ENCODE measurements around the gene GULP1. TPM values are rescaled to one million over a fixed set of nuclear protein-coding genes. Genes with fewer than 3 reads are reported as not detected.
A peak's percentile ranks its signal among the peaks of the same experiment; 100 is the strongest.
"Not testable (repeated sequence)": the region's sequence is repeated elsewhere in the genome, so short reads cannot be mapped to it uniquely, and the experiment has no call there.

Gene GULP1
- total RNA-seq, 1 donor from 2014 or later = 54.1 TPM

DNA sequence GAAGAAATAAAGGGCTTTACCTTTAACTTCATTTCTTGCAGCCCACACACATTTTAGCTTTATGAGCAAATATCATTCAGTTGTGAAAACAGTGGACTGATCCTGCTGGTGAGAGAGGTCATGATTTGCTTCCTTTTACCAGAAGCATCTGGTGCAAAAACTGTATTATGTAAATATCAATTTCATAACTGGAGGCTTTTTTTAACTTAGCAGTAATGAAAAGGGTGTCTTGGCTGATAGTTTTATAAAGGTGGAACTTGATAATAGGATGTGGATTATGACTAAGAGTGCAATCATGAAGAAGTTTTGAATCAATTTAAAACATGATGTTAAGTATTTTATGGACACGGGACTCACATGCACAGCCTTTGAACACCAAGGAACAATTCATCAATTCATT is 304.4 kb downstream of the GULP1 start:
- peak; percentile 44 for DNase-seq (ENCODE audit: low read depth)

- no peak for DNase-seq (ENCODE audit: low read depth)
Measured at GRCh38 chr2:188598551-188598950, 306.9 kb downstream of the GULP1 start.

DNA sequence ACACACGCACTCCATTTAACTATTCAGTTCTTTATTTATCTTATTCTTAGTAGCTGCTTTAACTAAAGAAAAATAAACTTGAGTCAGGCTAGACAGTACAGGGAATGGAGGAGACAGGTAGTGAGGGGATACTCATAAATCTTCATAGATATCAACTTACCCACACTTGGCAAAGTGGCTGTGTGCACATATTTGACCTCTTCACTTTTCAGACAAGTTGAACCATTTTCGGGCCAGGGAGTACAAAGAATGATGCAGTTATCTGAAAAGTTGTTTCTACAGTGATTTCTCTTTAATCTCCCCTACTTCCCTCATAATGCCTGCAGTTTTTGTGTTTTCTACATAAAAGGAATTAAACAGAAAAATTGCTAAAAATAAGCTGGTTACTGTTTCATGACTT is 307.5 kb downstream of the GULP1 start:
- DNase-seq (ENCODE audit: low read depth) = no peak

DNA sequence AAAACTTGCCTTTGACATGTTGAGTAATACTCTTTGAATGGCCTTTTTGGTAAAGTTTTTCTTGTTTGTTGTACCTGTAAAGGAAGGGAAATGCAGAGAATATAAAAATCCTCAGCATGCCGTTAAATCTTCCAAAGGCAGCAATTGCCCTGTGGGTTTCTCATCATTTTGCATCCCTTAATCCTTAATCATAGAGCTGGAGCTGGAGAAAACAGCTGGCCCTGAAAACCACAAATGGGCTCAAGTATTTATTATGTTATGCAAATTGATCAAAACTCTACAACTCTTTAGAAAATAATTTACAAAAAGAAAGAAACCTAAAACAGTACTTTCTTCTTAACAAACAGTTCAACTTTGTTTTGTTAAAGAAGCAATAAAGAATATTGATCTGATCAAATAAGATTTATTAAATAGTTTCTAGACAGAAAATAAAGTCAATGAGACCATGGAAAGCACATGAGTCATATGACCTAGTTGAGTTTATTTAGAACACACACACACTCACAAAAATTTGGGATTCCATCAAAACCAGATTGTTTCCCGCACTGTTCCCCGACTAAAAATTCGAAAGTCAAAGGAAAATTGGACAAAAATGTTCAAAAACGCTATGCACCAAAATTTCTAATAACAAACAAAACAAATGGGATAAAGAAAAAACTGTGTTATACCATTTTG is 309.0 kb downstream of the GULP1 start:
- DNase-seq (ENCODE audit: low read depth) = peak; percentile 81

GRCh38 chr2:188601391-188601790 is 309.7 kb downstream of the GULP1 start:
- DNase-seq (ENCODE audit: low read depth) = no peak

- no peak for DNase-seq (ENCODE audit: low read depth)
Measured at GRCh38 chr2:188601927-188602326, 310.3 kb downstream of the GULP1 start.

DNA sequence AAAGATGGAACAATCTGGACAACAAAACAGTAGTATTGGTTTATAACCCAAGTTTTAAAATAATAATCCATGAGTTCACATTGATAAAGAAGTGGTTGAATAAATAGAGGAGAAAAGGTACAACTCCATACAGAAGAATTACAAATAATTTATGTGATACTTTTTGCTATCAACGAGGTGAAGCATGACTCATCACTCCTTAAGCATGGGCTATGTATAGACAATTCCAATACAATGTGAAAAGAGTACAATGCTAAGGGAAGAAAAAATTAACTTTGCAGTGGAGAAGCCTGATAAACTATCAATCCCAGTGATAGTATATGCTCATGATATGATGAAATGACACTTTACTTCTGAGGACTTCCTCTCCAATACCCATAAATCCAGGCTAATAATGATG is 312.9 kb downstream of the GULP1 start:
- DNase-seq (ENCODE audit: low read depth) = no peak

DNA sequence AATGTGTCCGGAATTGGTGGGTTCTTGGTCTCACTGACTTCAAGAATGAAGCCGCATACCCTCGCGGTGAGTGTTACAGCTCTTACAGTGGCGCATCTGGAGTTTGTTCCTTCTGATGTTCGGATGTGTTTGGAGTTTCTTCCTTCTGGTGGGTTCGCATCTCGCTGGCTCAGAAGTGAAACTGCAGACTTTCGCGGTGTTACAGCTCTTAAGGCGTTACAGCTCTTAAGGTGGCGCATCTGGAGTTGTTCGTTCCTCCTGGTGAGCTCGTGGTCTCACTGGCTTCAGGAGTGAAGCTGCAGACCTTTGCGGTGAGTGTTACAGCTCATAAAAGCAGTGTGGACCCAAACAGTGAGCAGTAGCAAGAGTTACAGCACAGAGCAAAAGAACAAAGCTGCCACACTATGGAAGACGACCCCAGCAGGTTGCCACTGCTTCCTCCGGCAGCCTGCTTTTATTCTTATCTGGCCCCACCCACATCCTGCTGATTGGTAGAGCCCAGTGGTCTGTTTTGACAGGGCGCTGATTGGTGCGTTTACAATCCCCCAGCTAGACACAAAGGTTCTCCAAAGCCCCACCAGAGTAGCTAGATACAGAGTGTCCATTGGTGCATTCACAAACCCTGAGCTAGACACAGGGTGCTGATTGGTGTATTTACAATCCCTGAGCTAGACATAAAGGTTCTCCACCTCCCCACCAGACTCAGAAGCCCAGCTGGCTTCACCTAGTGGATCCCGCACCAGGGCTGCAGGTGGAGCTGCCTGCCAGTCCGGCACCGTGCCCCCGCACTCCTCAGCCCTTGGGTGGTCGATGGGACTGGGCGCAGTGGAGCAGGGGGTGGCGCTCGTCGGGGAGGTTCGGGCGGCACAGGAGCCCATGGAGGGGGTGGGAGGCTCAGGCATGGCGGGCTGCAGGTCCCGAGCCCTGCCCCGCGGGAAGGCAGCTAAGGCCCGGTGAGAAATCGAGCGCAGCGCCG is 314.2 kb downstream of the GULP1 start:
- DNase-seq (ENCODE audit: low read depth) = not testable (repeated sequence)

- not testable (repeated sequence) for DNase-seq (ENCODE audit: low read depth)
Measured at GRCh38 chr2:188606596-188606995, 314.9 kb downstream of the GULP1 start.

GRCh38 chr2:188607501-188607900 is 315.8 kb downstream of the GULP1 start:
- DNase-seq (ENCODE audit: low read depth) = peak; percentile 71

DNA sequence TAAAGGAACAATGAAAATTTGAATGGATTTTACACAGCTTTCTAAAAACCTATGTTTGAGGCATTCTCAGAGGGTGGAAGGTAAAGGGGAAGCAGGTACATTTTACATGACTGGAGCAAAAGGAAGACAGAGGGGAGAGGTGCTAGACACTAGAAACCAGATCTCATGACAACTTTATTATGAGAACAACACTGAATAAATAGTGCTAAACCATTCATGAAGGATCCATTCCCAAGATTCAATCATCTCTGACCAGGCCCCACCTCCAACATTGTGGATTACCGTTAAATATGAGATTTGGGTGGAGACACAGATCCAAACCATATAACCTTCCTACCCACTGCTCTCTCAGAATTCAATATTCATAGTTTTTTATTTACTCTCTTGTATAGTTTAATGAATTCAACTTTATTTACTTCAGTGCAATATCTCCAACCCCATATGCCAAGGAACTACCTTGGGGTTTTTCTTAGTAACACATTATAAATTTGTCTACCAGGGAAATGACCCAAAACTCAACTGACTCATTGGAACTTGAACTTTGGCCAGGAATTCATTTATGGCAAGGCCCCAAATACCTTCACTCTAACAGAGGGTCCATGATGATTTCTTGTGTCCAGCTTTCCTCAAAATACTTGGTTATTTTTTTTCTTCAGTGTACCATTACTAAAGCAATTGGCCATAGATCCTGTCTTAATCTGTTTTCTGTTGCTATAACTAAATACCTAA is 317.8 kb downstream of the GULP1 start:
- peak; percentile 24 for DNase-seq (ENCODE audit: low read depth)

- DNase-seq (ENCODE audit: low read depth) = no peak
Measured at GRCh38 chr2:188610050-188610444, 318.4 kb downstream of the GULP1 start.

GRCh38 chr2:188610827-188611226 is 319.2 kb downstream of the GULP1 start:
- no peak for DNase-seq (ENCODE audit: low read depth)

DNA sequence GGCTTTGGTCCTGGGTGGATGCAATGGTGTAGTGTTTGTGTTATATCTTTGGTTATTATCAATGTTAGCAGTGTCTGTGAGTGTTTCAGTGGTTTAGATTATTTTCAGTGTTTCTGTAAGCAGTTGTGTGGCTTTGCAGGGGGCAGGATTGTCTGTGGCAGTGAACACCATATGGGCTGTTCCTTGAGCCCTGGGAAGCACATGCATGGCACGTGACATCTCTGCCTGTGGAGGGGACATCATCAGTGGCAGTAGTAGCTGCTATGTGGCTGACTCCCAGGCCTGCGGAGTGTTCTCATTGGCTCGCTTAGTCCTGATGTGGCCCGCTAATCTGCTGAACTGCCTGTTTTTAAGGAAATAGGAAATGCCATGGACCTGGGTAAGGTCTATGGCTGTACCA is 327.5 kb downstream of the GULP1 start:
- no peak for DNase-seq (ENCODE audit: low read depth)

GRCh38 chr2:188620916-188621315 is 329.2 kb downstream of the GULP1 start:
- DNase-seq (ENCODE audit: low read depth) = no peak

GRCh38 chr2:188622601-188623260 is 331.1 kb downstream of the GULP1 start:
- DNase-seq (ENCODE audit: low read depth) = no peak

GRCh38 chr2:188623995-188624643 is 332.4 kb downstream of the GULP1 start:
- DNase-seq (ENCODE audit: low read depth) = peak; percentile 78

DNA sequence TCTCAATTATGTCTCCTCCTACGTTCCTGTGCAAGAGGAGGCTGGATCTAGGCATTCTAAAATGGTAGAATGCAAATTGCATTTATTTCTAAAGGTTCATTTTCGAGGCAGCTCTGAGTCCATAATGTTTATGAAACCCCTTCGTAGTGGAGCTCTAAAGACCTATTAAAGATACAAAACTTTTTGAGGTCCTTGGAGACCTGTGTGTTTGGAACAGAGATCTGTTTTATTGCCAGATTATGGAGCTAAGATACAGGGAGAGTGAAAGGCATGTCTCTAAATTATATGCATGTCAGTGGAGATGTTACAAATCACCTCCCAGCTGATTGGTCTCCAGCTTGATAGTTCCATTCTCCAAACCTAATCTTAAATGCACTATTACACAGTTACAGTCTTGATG is 335.8 kb downstream of the GULP1 start:
- DNase-seq (ENCODE audit: low read depth) = no peak

GRCh38 chr2:188628989-188629752 is 337.5 kb downstream of the GULP1 start:
- peak; percentile 45 for DNase-seq (ENCODE audit: low read depth)

Measured in myocyte (in vitro differentiated cells).